Measurements from ENCODE around the gene HACD2.

Gene HACD2

DNA sequence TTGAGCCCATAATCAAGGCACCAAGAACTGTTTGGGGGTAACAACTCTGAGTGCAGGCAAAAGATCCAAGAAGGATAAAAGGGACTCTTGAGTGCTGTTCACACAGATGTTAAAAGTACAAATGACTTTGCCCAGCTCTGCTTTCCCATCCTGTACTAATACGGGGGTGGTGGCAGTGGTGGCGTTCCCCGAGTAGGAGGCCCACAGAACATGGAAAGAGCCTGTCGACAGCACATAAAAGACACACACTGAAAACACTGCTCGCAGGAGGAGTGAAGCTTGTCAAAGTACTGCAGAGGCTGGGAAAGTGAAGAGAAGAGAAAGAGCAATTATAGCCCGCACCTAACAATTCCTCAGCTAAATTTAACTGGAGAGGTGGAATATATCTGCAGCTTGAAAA lies 40.9 kb downstream of the HACD2 start:
- H3K79me2 ChIP-seq (ENCODE audit: insufficient read depth, low read length): no peaks in the 10 kb centered on the region; the same call in 1 of the 2 replicates
- TF ChIP-seq CTCF (conservative IDR thresholded peaks at IDR 0.05; ENCODE audit: low read length): no peak
- no peak for TF ChIP-seq EZH2phosphoT487 (IDR thresholded peaks at IDR 0.05; ENCODE audit: borderline replicate concordance)
- H3K4me3 ChIP-seq (ENCODE audit: low read length, poor library complexity, severe bottlenecking): no peak overlapping the region
- no peak overlapping the region for H3K9ac ChIP-seq (ENCODE audit: low read depth, low read length, poor library complexity, severe bottlenecking)
- no peaks in the 10 kb centered on the region for H3F3A ChIP-seq (ENCODE audit: low read depth)
- H4K20me1 ChIP-seq (ENCODE audit: insufficient read depth, low read length, poor library complexity, severe bottlenecking): no peaks in the 10 kb centered on the region
- H3K9me3 ChIP-seq (ENCODE audit: insufficient read depth, low read depth, low read length): no peaks in the 10 kb centered on the region
- H2AFZ ChIP-seq (ENCODE audit: low read length): no peak overlapping the region
- H3K27me3 ChIP-seq (ENCODE audit: insufficient read depth, low read length, poor library complexity, severe bottlenecking): no peaks in the 10 kb centered on the region
- H3K9me2 ChIP-seq (replicated peaks; ENCODE audit: low read depth, low read length): no peaks in the 10 kb centered on the region
- no peaks in the 10 kb centered on the region for H3K4me1 ChIP-seq (ENCODE audit: insufficient read depth, low read length, poor library complexity, severe bottlenecking)
- peaks cover 4% of the 10 kb centered on the region; the same call in 1 of the 2 replicates for H3K36me3 ChIP-seq (ENCODE audit: insufficient read depth, low read length)
- no peak overlapping the region for H3K4me2 ChIP-seq (ENCODE audit: low read depth, low read length, poor library complexity, severe bottlenecking)

DNA sequence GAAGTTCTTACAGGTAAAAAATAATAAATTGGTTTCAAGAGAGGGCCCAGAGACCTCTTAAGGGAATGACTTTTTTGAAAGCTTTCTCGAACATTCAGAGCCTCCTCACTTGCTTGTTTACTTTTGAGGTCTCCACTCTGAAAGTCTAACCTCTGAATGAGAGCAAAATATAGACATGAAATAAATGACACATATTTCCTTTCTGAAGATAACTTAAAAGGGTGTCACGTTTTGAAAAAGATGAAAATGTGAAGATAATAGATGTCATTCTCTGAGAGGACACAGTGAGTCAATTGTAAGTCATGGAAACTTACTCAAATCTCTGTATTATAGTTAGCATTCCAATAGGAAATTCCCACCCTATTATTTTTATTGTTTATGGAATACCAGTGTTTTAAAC lies 44.6 kb downstream of the HACD2 start:
- no peaks in the 10 kb centered on the region for H3F3A ChIP-seq (ENCODE audit: low read depth)
- no peak overlapping the region for H2AFZ ChIP-seq (ENCODE audit: low read length)
- H3K27me3 ChIP-seq (ENCODE audit: insufficient read depth, low read length, poor library complexity, severe bottlenecking): no peaks in the 10 kb centered on the region
- no peak overlapping the region for H3K4me3 ChIP-seq (ENCODE audit: low read length, poor library complexity, severe bottlenecking)
- no peaks in the 10 kb centered on the region for H3K9me2 ChIP-seq (replicated peaks; ENCODE audit: low read depth, low read length)
- no peak for TF ChIP-seq EZH2phosphoT487 (IDR thresholded peaks at IDR 0.05; ENCODE audit: borderline replicate concordance)
- TF ChIP-seq CTCF (conservative IDR thresholded peaks at IDR 0.05; ENCODE audit: low read length): no peak
- H3K4me1 ChIP-seq (ENCODE audit: insufficient read depth, low read length, poor library complexity, severe bottlenecking): no peaks in the 10 kb centered on the region
- no peaks in the 10 kb centered on the region for H4K20me1 ChIP-seq (ENCODE audit: insufficient read depth, low read length, poor library complexity, severe bottlenecking)
- no peak overlapping the region for H3K4me2 ChIP-seq (ENCODE audit: low read depth, low read length, poor library complexity, severe bottlenecking)
- no peak overlapping the region for H3K9ac ChIP-seq (ENCODE audit: low read depth, low read length, poor library complexity, severe bottlenecking)
- no peaks in the 10 kb centered on the region; the same call in 1 of the 2 replicates for H3K79me2 ChIP-seq (ENCODE audit: insufficient read depth, low read length)
- no peaks in the 10 kb centered on the region for H3K9me3 ChIP-seq (ENCODE audit: insufficient read depth, low read depth, low read length)
- no peaks in the 10 kb centered on the region for H3K36me3 ChIP-seq (ENCODE audit: insufficient read depth, low read length)

DNA sequence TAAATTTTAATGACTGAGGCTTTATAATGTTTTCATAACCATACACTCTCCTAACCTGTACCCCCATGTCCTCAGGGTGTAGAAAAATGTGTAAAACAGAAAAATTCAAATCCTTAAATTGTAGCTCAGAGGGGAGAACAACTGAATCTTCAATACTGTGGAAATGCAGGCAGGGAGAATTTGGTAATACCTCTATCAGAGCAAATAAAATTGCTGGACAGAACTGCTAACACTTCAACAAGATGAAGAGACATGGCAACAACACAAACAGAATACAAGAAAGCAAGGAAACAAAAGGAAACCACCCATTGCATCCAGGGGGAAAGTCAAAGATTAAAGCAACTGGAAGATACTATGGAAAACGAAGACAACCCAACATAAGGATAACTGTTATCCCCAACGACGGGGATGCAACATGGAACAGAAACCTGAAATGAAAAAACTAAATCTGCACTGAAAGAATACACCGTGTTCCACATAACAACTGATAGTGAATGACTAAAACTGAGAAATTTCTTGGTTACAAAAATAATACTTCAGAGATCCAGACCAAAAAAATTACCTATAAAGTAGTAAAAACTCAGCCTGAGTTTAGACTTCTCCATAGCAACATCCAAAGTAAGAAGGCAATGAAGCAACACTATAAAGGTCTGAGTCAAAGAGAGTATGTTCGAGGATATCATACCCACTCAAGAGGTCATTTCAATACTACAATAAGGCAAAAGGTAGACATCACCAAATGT lies 48.5 kb downstream of the HACD2 start:
- Histone ChIP-seq H3K9me2 (replicated peaks; ENCODE audit: low read depth, low read length) (no peaks in the 10 kb centered on the region), H3K4me2 (ENCODE audit: low read depth, low read length, poor library complexity, severe bottlenecking) (no peak overlapping the region), H3K36me3 (ENCODE audit: insufficient read depth, low read length) (no peaks in the 10 kb centered on the region), H3K27me3 (ENCODE audit: insufficient read depth, low read length, poor library complexity, severe bottlenecking) (no peaks in the 10 kb centered on the region), H3K4me3 (ENCODE audit: low read length, poor library complexity, severe bottlenecking) (no peak overlapping the region), H3K9ac (ENCODE audit: low read depth, low read length, poor library complexity, severe bottlenecking) (no peak overlapping the region), H3K9me3 (ENCODE audit: insufficient read depth, low read depth, low read length) (no peaks in the 10 kb centered on the region), H3K79me2 (ENCODE audit: insufficient read depth, low read length) (no peaks in the 10 kb centered on the region), H3K4me1 (ENCODE audit: insufficient read depth, low read length, poor library complexity, severe bottlenecking) (no peaks in the 10 kb centered on the region), H2AFZ (ENCODE audit: low read length) (no peak overlapping the region), H4K20me1 (ENCODE audit: insufficient read depth, low read length, poor library complexity, severe bottlenecking) (no peaks in the 10 kb centered on the region), H3F3A (ENCODE audit: low read depth) (no peaks in the 10 kb centered on the region)
- no peak for TF ChIP-seq CTCF (conservative IDR thresholded peaks at IDR 0.05; ENCODE audit: low read length)
- TF ChIP-seq EZH2phosphoT487 (IDR thresholded peaks at IDR 0.05; ENCODE audit: borderline replicate concordance): no peak
